HCT116 (cell line): Measurements from ENCODE around the gene PIMREG.

Experiments
- ATF3 ChIP-seq: IDR thresholded peaks from 2 replicates; pipeline ENCODE4 v1.6.1; 2012
- EZH2 ChIP-seq: fragments of 200-600 bp; sonication (generic); IDR thresholded peaks from 2 replicates; pipeline ENCODE4 v1.6.1; 2017; ENCODE audit warnings: antibody characterized with exemption, mixed run types
- EZH2phosphoT487 ChIP-seq: fragments of 200-600 bp; IDR thresholded peaks from 2 replicates; pipeline ENCODE4 v1.6.1; 2018; ENCODE audit warnings: antibody characterized with exemption, borderline replicate concordance
- POLR2A ChIP-seq: IDR thresholded peaks from 2 replicates; pipeline ENCODE4 v1.7.0; 2011; ENCODE audit warnings: borderline replicate concordance; ENCODE audit not compliant: insufficient read depth, insufficient read length; ENCODE audit errors: extremely low read depth
- ZNF274 ChIP-seq: fragments of 200-500 bp; sonication (Bioruptor generic); IDR thresholded peaks from 2 replicates; pipeline ENCODE4 v1.6.1; 2014; ENCODE audit warnings: mild to moderate bottlenecking, low read depth, low read length, inconsistent platforms
- TF ChIP-seq, protein P1 (sequence below), 3 experiments: fragments of 200-600 bp in 1 of 3; sonication (generic) in 1 of 3; IDR thresholded peaks in 2 of 3; conservative IDR thresholded peaks in 1 of 3; 2 replicates each; pipeline ENCODE4 v1.5.1; 2012 to 2017; ENCODE audit warnings: low read depth in 2 of 3, low read length in 2 of 3, antibody characterized with exemption in 1 of 3, borderline replicate concordance in 1 of 3, control low read depth in 1 of 3, mild to moderate bottlenecking in 1 of 3, mixed read lengths in 1 of 3, mixed run types in 1 of 3, moderate library complexity in 1 of 3; ENCODE audit not compliant: insufficient read depth in 1 of 3

- TF ChIP-seq EZH2 (no peak), EZH2phosphoT487 (no peak), POLR2A (no peak), ATF3 (no peak), ZNF274 (no peak)
- TF ChIP-seq, protein P1, sequence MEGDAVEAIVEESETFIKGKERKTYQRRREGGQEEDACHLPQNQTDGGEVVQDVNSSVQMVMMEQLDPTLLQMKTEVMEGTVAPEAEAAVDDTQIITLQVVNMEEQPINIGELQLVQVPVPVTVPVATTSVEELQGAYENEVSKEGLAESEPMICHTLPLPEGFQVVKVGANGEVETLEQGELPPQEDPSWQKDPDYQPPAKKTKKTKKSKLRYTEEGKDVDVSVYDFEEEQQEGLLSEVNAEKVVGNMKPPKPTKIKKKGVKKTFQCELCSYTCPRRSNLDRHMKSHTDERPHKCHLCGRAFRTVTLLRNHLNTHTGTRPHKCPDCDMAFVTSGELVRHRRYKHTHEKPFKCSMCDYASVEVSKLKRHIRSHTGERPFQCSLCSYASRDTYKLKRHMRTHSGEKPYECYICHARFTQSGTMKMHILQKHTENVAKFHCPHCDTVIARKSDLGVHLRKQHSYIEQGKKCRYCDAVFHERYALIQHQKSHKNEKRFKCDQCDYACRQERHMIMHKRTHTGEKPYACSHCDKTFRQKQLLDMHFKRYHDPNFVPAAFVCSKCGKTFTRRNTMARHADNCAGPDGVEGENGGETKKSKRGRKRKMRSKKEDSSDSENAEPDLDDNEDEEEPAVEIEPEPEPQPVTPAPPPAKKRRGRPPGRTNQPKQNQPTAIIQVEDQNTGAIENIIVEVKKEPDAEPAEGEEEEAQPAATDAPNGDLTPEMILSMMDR (IDR thresholded peaks at IDR 0.05 in 2 of 3, conservative IDR thresholded peaks at IDR 0.05 in 1 of 3; ENCODE audit: borderline replicate concordance in 1 of 3, insufficient read depth in 1 of 3, low read depth in 2 of 3, low read length in 2 of 3): no peak
Measured at GRCh38 chr17:6498356-6498755, 54.1 kb downstream of the PIMREG start.
